Limb (tissue), 2 donors: ENCODE data around the gene NPC1L1.
A peak's percentile ranks its signal among the peaks of the same experiment; 100 is the strongest.

Experiments
- DNase-seq, 2 donors: peaks; one replicate each; pipeline ENCODE4 v3.0.0-alpha.2; 2016; ENCODE audit errors: extremely low spot score in 2 of 2

NPC1L1 gene, protein sequence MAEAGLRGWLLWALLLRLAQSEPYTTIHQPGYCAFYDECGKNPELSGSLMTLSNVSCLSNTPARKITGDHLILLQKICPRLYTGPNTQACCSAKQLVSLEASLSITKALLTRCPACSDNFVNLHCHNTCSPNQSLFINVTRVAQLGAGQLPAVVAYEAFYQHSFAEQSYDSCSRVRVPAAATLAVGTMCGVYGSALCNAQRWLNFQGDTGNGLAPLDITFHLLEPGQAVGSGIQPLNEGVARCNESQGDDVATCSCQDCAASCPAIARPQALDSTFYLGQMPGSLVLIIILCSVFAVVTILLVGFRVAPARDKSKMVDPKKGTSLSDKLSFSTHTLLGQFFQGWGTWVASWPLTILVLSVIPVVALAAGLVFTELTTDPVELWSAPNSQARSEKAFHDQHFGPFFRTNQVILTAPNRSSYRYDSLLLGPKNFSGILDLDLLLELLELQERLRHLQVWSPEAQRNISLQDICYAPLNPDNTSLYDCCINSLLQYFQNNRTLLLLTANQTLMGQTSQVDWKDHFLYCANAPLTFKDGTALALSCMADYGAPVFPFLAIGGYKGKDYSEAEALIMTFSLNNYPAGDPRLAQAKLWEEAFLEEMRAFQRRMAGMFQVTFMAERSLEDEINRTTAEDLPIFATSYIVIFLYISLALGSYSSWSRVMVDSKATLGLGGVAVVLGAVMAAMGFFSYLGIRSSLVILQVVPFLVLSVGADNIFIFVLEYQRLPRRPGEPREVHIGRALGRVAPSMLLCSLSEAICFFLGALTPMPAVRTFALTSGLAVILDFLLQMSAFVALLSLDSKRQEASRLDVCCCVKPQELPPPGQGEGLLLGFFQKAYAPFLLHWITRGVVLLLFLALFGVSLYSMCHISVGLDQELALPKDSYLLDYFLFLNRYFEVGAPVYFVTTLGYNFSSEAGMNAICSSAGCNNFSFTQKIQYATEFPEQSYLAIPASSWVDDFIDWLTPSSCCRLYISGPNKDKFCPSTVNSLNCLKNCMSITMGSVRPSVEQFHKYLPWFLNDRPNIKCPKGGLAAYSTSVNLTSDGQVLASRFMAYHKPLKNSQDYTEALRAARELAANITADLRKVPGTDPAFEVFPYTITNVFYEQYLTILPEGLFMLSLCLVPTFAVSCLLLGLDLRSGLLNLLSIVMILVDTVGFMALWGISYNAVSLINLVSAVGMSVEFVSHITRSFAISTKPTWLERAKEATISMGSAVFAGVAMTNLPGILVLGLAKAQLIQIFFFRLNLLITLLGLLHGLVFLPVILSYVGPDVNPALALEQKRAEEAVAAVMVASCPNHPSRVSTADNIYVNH (N-terminal part only)

DNA sequence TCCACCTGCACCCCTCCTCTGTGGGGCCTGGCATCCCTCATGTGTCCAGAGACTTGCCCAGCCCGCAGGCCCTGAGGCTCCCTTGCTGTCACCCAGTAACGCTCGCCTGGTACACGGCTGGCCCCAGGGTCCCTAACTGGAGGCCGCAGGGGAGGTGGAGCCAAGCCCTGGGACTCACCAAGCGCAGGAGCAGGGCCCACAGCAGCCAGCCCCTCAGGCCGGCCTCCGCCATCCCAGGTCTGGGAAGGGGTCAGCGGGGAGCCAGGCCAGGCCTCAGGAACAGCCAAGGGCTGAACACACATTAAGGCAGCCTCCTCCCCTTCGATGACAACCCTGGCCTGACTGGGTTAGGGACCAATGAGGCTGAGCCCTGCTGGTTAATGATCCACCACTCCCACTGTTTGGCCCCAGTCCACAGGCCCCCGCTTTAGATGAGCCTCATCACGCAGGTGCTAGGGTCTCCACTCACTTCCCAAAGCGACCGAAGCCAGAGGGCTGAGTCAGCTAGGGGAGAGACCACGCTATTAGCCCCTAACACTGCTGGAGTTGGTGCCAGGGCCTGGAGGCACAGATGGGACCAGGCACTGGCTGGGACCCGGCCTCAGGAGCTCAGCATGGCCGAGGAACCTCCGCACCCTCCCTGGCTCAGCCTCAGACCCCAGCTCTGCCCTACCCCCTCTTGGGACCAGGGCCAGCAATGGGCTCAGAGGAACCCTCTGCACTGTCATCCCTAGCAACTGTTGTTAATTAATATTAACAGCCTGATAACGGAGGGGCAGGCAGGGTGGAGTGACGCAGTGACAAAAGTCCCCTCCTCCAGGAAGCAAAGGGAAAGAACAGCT, at the start of gene NPC1L1:
Gene NPC1L1, minus strand, starts transcription at position 303 of the 842 bp plus-strand sequence. Its CDS starts 71 bp downstream, at position 232.
- DNase-seq = no peak

DNA sequence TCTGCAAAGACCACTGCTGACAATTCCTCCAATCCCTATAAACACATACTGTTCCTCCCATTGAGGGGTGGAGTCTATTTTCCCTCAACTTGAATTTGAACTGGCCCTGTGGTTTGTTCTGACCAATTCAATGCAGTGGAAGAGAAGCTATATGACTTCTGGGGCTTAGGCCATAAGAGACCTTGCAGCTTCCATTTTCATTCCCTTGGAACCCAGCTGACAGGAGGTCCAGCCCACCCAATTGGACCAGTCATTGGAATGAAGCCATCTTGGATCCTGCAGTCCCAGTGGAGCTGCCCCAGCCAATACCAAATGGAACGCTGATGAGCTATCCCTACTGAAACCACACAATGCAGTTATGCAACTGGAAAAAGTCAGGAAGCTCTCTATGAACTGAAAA, 49.8 kb upstream of the NPC1L1 start:
- DNase-seq = no peak

DNA sequence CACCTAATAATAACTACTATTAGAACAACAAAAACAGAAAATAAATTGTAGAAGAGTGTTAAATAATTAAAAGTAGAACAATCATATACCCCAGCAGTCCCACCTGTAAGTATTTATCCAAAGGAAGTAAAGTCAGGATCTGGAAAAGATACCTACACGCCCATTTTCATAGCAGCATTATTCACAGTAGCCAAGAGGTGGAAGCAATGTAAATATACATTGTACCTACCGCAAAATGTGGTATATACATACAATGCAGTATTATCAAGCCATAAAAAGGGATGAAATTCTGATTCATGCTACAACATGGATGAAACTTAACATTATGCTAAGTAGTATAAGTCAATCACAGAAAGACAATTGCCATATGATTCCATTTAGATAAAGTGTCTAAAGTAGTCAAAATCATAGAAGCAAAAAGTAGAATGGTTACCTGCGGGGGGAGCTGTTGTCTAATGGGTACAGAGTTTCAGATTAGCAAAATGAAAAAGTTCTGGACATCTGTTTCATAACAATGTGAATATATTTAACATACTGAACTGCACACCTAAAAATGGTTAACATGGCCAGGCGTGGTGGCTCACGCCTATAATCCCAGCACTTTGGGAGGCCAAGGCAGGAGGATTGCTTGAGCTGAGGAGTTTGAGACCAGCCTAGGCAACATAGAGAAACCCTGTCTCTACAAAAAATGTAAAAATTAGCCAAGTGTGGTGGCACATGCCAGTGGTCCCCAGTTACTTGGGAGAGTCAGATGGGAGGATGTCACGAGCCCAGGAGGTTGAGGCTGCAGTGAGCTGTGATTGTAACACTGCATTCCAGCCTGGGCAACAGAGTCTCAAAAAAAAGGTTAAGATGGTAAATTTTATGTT, 46.9 kb upstream of the NPC1L1 start:
- DNase-seq = peak; percentile 55 to 70

DNA sequence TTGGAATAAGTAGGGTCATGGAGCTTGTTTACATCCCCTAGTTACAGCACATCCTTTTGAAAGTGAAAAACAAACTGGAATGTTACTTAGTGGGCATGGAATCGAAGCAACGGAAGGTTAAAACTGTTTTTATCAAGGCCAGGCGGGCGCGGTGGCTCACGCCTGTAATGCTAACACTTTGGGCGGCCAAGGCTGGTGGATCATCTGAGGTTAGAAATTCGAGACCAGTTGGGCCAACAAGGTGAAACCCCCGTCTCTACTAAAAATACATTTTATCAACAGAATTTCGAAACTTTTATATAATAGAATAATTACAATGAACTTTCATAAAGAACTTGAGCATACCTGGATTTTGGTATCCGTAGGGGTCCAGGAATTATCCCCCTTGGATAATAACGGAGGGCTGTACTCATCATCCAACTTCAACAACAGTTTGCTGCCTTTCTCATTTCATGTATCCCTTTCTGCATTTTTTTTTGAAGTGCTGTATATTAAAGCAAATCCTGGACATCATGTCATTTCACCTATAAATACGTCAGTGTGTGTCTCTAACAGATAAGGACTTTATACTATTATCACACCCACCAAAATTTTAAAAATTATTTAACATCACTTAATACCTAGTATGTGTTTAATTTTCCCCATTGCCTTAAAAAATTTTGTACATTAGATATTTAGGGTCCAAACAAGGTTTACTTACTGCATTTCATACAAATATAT, 42.2 kb upstream of the NPC1L1 start:
- DNase-seq = no peak

DNA sequence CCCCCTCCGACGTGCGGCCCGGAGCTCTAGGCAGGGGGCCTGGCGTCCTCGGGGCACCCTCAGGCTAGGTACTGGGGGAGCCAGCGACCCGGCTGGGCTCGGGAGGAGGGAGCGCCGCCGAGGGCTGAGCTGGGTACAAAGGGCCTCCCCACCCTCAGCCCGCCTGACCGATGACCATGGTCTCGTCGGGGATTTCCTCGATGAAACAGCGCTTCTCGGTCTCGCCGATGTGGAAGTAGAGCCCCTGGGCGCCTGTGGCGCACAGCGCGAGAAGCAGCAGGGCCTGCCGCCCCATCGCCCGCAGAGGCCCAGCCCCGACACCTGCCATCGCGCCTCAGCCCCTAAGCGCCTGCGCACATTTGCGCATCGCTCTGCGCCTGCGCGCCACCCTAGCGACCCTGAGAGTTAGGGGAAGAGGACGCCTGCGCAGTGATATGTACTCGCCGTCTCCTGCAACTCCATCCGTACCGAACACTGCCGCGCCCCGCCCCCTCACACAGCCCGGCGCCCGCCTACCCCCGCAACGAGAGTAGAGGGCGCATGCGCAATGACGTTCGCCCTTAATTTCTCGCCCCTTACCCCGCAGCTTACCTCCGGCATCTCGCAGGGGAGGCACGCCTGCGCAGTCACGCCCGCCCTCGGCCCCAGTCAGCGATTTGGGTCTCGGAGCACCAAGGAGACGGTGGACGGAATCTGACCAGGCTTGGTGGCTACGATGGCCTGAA, 40.9 kb upstream of the NPC1L1 start, which contains the start of gene TMED4:
Gene TMED4, minus strand, starts transcription at position 353 of the 725 bp plus-strand sequence. Its CDS starts 25 bp downstream, at position 328.
- DNase-seq = peak; percentile 100

DNA sequence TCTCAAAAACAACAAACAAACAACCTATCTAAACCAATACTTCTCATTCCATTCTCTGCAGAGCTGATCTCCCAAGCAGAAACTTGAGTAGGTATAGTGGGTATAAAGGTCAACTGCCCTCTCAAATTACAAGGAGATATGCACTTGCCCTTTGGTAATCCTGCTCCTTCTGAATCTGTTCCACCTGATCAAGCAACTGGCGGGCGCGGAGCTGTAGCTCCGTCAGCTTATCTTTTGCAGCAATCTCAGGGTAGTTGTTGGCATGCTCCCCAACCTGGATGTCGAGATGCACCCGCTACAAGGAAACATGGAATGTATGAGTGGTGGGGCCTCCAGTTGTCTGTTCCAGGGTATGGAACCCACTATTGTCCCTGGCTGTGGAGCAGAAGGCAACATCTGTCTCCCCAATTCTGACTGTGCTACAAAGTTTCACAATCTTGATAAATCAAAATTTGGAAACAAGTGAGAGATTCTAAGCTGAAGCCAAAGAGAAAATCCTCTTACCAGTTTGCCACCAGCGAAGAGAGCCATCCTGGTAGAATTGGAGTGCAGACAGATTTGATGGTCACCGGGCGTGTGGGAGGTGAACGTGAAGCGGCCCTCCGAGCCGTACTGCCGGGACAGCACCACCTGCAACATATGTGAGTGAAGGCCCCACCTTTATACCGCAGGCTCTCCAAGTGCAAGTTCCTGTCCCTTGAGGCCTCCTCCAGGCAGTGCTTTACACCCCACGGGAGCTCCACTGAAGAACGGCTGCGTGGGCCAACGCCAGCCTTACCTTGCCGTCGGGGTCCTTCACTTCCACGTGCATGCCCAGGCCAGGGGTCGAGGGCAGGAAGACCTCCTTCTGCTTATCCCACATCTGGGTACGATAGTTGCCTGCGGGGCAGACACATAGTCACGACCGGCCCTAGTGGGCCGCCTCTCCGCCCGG, 40.1 kb upstream of the NPC1L1 start:
- no peak for DNase-seq

DNA sequence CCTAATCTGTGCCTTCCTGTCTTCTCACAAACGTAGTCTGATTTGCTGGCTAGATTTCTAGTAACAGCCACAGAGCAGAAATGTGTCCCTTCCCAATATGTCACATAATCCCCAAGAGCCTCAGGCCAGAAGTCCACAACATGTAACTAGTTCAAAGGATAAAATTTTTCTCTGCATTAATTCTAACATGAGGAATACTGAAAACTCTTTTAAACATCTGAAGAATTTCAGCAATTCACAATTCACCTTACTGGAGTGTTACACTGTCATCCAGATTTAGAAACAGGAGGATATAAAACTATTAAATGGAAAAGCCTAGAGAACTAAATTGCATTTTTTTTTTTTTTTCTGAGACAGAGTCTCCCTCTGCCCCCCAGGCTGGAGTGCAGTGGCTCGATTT, 35.1 kb upstream of the NPC1L1 start:
- no peak for DNase-seq

DNA sequence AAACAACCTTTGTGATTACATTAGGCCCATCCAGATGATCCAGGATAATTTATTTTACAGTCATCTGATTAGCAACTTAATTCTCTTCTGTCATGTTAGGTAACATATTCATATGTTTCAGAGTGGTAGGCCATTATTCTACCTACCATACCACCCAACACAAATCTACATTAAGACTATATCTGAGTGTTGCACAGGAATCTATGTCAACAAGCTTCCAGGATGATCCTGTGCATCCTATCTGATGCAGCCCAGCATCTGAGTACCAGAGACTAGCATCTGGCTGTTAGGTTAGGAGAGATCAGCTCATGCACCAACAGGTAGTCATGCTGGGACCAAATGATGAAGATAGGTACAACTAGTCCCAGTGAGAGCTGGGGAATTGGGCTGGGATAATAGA, 33.9 kb upstream of the NPC1L1 start:
- no peak for DNase-seq

DNA sequence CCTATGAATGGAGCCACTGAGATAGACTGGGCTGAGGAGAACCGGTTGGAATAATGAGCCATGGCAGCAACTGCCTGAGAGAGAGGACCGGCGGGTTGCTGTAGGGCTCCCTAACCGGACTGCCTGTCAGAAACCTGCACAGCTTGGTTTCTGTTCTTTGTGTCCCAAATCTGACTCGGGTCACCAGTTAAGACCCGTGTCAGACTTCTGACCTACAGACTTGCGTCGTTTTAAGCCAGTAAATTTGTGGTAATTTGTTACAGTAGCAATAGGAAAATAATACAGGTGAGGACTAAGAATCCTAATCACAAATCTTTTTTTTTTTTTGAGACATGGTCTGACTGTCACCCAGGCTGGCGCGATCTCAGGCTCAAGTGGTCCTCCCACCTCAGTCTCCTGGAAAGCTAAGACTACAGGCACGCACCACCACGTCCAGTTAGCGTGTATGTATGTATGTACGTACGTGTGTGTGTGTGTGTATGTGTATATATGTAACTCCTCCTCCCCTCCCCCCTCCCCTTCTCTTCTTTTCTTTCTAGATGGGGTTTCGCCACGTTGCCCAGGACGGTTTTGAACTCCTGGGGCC, 33.2 kb upstream of the NPC1L1 start:
- DNase-seq = no peak

DNA sequence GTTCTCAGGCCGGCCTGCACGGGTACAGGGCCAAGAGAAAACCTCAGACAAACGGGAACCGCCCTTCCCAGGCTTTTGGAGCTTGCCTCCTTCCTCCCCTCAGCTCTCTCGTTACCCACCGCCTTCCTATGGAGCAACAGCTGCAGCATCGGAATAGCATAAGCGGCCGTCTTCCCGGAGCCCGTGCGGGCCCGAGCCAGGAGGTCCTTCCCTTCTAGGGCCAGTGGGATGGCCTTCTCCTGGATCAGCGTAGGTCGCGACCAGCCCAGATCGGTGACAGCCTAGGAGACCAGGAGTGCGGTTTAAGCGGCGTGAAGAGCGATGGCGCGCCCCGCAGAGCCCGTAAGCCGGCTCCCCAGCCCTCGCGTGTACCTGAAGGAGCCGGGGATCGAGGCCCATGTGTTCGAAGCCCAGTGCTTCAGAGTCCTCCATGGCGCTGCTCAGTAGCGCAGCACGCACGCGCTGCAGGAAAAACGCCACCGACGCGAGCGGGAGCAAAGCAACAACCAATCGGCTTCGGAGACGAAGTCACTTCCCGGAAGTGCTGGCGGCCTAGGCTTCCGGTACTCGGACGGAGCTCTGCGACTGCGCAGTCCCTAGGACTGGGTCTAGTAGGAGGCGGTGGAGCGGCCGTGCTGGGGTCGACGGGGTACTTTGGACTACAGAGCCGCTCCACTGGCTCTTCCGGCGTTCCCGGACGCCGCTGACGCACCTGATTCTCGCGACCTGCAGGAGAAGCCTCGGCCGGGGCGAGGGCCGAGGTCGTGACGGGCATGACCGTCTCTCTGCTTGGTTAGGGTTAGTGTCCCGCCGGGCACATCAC, 32.5 kb upstream of the NPC1L1 start, which contains the start of gene DDX56:
Gene DDX56, minus strand, starts transcription at position 445 of the 823 bp plus-strand sequence. Its CDS starts 13 bp downstream, at position 432.
- peak; percentile 93 to 95 for DNase-seq

DNA sequence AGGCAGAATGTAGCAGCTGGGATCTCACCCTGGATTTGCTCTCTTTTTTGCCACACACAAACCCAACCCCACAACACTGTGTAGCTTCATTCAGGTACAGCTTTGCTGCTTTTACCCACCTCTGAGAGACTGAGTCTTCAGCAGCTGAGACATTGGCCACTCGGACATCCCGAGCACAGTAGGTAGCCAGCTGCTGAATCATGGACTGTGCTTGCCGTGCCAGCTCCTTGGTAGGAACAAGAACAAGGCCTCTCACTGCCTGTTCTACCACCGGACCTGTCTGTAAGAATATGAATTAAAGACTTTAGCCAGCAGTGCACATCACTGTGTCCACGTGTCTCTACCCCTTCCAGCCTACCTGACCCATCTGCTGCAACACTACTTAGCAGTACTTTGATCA, 31.6 kb upstream of the NPC1L1 start:
- no peak for DNase-seq

DNA sequence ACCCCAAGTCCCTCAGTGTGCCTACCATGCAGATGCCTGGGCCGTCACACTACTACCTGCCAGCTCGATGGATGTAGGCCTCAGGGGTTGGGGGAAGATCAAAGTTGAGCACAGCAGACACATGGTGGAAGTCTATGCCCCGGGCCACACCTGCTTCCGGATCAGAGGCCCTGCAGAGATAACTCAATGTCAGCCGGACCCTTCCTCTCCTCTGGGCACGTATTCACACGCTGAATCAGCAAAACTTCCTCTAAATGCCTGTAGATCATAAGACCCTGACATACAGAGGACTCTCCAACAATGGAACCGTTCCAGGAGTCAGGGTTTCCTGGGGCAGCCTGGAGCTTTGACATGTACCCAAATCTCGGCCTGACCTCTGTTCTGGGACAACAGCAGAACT, 28.8 kb upstream of the NPC1L1 start:
- DNase-seq = no peak

DNA sequence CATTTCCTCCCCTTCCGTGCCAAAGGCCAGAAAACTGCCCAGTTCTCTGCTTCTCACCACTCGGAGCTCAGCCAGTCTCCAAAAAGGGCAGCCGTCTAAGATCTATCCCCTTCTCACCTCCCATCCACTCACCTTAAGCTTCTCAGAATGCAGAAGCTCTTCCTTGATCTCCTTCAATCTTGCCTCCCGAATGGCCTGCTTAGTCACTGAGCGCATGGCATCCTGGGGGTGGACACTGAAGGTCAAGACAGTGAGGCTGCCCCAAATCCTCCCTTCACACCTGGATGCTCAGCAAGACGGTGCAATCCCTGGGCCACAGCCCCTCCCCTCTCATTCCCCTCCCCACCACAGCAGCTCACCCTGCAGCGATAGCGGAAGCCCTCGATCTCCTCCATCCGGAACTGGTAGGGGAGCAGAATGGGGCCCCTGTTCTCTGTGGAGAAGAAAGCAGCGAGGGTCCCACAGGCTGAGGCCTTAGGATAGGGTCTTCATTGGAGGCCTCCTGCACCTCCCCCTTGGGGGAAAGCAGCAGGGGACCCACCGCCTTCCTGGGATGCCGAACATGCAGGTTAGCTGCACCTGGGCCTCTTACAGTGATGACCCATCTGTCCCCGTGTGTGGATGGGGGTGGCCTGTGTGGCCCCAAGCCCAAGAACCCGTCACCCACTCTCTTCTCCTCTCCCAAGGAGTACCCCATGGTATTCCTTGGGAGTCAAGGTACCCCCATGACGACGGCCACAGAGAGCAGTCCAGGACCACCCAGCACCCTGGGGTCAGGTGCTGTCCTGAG, 27.8 kb upstream of the NPC1L1 start:
- no peak for DNase-seq

DNA sequence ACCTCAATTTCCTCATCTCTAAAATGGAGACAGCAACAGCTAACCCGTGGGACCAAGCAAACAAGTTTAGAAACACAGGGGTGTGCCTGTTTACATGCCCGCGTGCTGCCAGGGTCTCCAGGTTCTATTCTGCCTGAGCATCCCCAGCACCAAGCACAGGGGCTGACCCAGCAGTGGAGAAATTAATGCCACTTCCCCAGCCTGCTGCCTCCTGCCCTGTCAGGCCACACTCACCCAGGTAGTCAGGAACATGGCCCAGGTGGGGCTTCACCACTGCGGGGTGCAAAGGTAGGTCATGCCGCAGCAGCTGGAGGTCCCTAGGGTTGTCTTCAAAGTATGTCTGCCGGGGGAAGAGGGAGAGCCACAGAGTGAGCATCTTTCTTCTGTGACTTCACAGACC, 26.8 kb upstream of the NPC1L1 start:
- DNase-seq = no peak

DNA sequence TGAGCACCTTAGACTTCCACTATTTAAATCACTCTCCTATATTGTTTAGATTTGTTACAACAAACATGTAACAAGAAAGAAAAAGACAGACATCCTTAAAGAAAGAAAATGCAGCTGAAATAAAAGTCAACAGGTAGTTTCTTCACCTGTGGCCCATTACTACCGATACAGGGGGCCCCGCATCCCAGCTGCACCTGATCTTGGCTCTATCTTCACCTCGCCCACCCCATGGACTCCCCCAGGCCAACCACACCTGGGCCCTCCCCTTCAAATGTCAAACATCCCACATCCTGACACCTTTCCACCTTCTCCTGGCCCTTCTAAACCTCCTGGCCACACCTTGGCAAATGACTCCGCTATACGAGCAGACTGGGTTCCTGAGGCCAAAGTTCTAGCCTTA, 25.6 kb upstream of the NPC1L1 start:
- DNase-seq = no peak
